HCT116 (cell line): ENCODE results near the gene PSMA6. TPM values are rescaled to one million over a fixed set of nuclear protein-coding genes. Genes with fewer than 3 reads are reported as not detected.

Source experiments
- ATAC-seq: fragments of 200-7000 bp; cut with Tn5 transposase; 2 replicates; pipeline ENCODE4 v1.9.1; 2020; ENCODE audit warnings: mild to moderate bottlenecking, moderate library complexity
- BruUV-seq: library from RNA; stranded (reverse); fragments of 400-500 nt; replicated peaks from 2 replicates; lab custom pipeline; 2021; lab: Mats Ljungman, UMichigan
- CTCF ChIA-PET: fragments of 300-600 bp; sonication (Branson Sonifier 250); formaldehyde crosslinking; loops from one replicate; lab custom pipeline; 2021; ENCODE audit warnings: antibody characterized with exemption; lab: Charles Lee
- POLR2A ChIA-PET: fragments of 300-600, 350-600 bp; sonication (Branson Sonifier 250); formaldehyde crosslinking; loops from one replicate; lab custom pipeline; 2021; ENCODE audit warnings: antibody characterized with exemption; lab: Charles Lee
- RAD21 ChIA-PET, 2 experiments: fragments of 300-600 bp; sonication (Branson Sonifier 250); formaldehyde crosslinking; loops; one replicate each; lab custom pipeline; 2023; ENCODE audit warnings: low total read pairs in 2 of 2; ENCODE audit not compliant: uncharacterized antibody in 2 of 2, unreplicated experiment in 2 of 2, low non-redundant PET in 1 of 2; lab: Charles Lee
- DNase-seq: peaks from one replicate; pipeline ENCODE4 v3.0.0-alpha.2; 2010; ENCODE audit warnings: low read depth, low spot score
- H2AFZ ChIP-seq: fragments of 200-600 bp; shearing (Covaris generic), sonication (generic); 2 replicates; pipeline ENCODE4 v1.6.1; 2017; ENCODE audit warnings: low read depth, mixed run types, mixed read lengths, antibody characterized with exemption, low read length; ENCODE audit not compliant: poor library complexity, severe bottlenecking
- H3K27ac ChIP-seq: 2 replicates; pipeline ENCODE4 v1.5.1; 2012; ENCODE audit warnings: low read depth, low read length
- H3K27me3 ChIP-seq: fragments of 200-600 bp; sonication (generic); 2 replicates; pipeline ENCODE4 v1.6.1; 2016; ENCODE audit warnings: mixed run types, low read length, mixed read lengths; ENCODE audit not compliant: insufficient read depth
- H3K36me3 ChIP-seq, 2 experiments: fragments of 200-500 bp in 1 of 2; fragments of 200-600 bp in 1 of 2; sonication (Bioruptor generic) in 1 of 2; sonication (generic) in 1 of 2; 2 replicates each; pipeline versions ENCODE4 v1.5.1 to v1.6.1; 2014 to 2016; ENCODE audit warnings: low read length in 2 of 2, inconsistent platforms in 1 of 2, mixed read lengths in 1 of 2, mixed run types in 1 of 2; ENCODE audit not compliant: insufficient read depth in 2 of 2, control insufficient read depth in 1 of 2
- H3K4me1 ChIP-seq, 2 experiments: fragments of 200-600 bp in 1 of 2; sonication (generic) in 1 of 2; 2 replicates each; pipeline versions ENCODE4 v1.5.1 to v1.6.1; 2012 to 2017; ENCODE audit warnings: low read length in 2 of 2, inconsistent platforms in 1 of 2, mild to moderate bottlenecking in 1 of 2, mixed read lengths in 1 of 2, mixed run types in 1 of 2, moderate library complexity in 1 of 2; ENCODE audit not compliant: insufficient read depth in 2 of 2, control insufficient read depth in 1 of 2
- H3K4me2 ChIP-seq: fragments of 200-600 bp; sonication (generic); 2 replicates; pipeline ENCODE4 v1.6.1; 2017; ENCODE audit warnings: mixed run types, low read length, mixed read lengths
- H3K4me3 ChIP-seq, 2 experiments: fragments of 200-600 bp in 1 of 2; sonication (generic) in 1 of 2; replicated peaks in 1 of 2; 2 replicates each; pipeline ENCODE4 v1.5.1; 2011 to 2016; ENCODE audit warnings: low read length in 2 of 2, control low read depth in 1 of 2, low read depth in 1 of 2, mild to moderate bottlenecking in 1 of 2, mixed read lengths in 1 of 2, mixed run types in 1 of 2
- H3K79me2 ChIP-seq: fragments of 200-600 bp; sonication (generic); 2 replicates; pipeline ENCODE4 v1.6.1; 2017; ENCODE audit warnings: mild to moderate bottlenecking, mixed run types, low read length, moderate library complexity, mixed read lengths; ENCODE audit not compliant: insufficient read depth
- H3K9ac ChIP-seq: fragments of 200-600 bp; sonication (generic); 2 replicates; pipeline ENCODE4 v1.6.1; 2016; ENCODE audit warnings: low read length, mixed read lengths
- H3K9me2 ChIP-seq: fragments of 200-600 bp; sonication (generic), shearing (Covaris generic); 2 replicates; pipeline ENCODE4 v1.6.1; 2017; ENCODE audit warnings: mixed run types, mild to moderate bottlenecking, moderate library complexity; ENCODE audit not compliant: insufficient read depth
- H3K9me3 ChIP-seq, 2 experiments: fragments of 200-500 bp in 1 of 2; fragments of 200-600 bp in 1 of 2; sonication (Bioruptor generic) in 1 of 2; sonication (generic) in 1 of 2; 2 replicates each; pipeline ENCODE4 v1.6.1; 2014 to 2017; ENCODE audit warnings: low read length in 2 of 2, mixed read lengths in 2 of 2, inconsistent platforms in 1 of 2, low read depth in 1 of 2, mild to moderate bottlenecking in 1 of 2, mixed run types in 1 of 2, moderate library complexity in 1 of 2; ENCODE audit not compliant: control insufficient read depth in 1 of 2, insufficient read depth in 1 of 2
- H4K20me1 ChIP-seq: fragments of 200-600 bp; sonication (generic), shearing (Covaris generic); 2 replicates; pipeline ENCODE4 v1.6.1; 2017; ENCODE audit warnings: mixed run types, mild to moderate bottlenecking, moderate library complexity; ENCODE audit not compliant: insufficient read depth
- JUND ChIP-seq: IDR thresholded peaks from 2 replicates; pipeline ENCODE4 v1.6.1; 2012
- MAX ChIP-seq: IDR thresholded peaks from 2 replicates; pipeline ENCODE4 v1.6.1; 2012
- POLR2AphosphoS5 ChIP-seq: IDR thresholded peaks from 2 replicates; pipeline ENCODE4 v1.6.1; 2011; ENCODE audit warnings: mild to moderate bottlenecking, low read depth, low read length, moderate library complexity
- YY1 ChIP-seq: IDR thresholded peaks from 2 replicates; pipeline ENCODE4 v1.6.1; 2011; ENCODE audit warnings: low read length, low read depth, moderate library complexity, mild to moderate bottlenecking; ENCODE audit not compliant: insufficient replicate concordance; ENCODE audit errors: extremely low read depth
- ZBTB33 ChIP-seq: IDR thresholded peaks from 2 replicates; pipeline ENCODE4 v1.6.1; 2011; ENCODE audit warnings: mild to moderate bottlenecking, low read length, moderate library complexity; ENCODE audit not compliant: insufficient replicate concordance; ENCODE audit errors: extremely low read depth
- intact Hi-C: fragments of 100-400 bp; cut with micrococcal nuclease; formaldehyde crosslinking; loops from 2 replicates; pipeline ENCODE4 v1.10.0; 2022
- total RNA-seq: library from RNA; stranded (reverse); gene quantifications from one replicate; pipeline ENCODE4 v1.2.1, GENCODE V29; 2021; ENCODE audit not compliant: unreplicated experiment

PSMA6 gene
- total RNA-seq, 1 experiment from 2014 or later = 194 TPM

GRCh38 chr14:35333797-35334743 is 41.9 kb downstream of the PSMA6 start:
- Histone ChIP-seq H3K4me2 (no peak overlapping the region), H3K27ac (peak overlapping the region; percentile 18; the same call in 1 of the 2 replicates), H3K36me3 (no peaks in the 10 kb centered on the region), H3K9me3 (no peaks in the 10 kb centered on the region), H3K27me3 (no peaks in the 10 kb centered on the region), H3K9ac (no peak overlapping the region), H3K79me2 (no peaks in the 10 kb centered on the region), H3K4me1 (peaks cover 66 to 67% of the 10 kb centered on the region in 2 experiments), H3K9me2 (no peaks in the 10 kb centered on the region), H4K20me1 (no peaks in the 10 kb centered on the region), H2AFZ (no peak overlapping the region), H3K4me3 (no peak overlapping the region)
- no peak for DNase-seq
- no peak for TF ChIP-seq YY1
- no peak for TF ChIP-seq POLR2AphosphoS5
- TF ChIP-seq ZBTB33 = no peak
- TF ChIP-seq MAX = no peak
- TF ChIP-seq JUND = no peak
- ChIA-PET POLR2A (interaction anchor here (0.9 kb wide), 1 partner anchor 42 kb away, joined by 3 read pairs; the partner anchor contains the start of gene PSMA6), CTCF (no interaction called here), RAD21 (no interaction called here)
- no peak for ATAC-seq
- no TSS peak for BruUV-seq
- intact Hi-C loops = loop anchor here (5.0 kb wide), 1 partner anchor 68 kb away; the partner anchor contains the start of gene NFKBIA
